H1 (cell line): ENCODE data around the gene SLC2A8. TPM values are rescaled to one million over a fixed set of nuclear protein-coding genes. Genes with fewer than 3 reads are reported as not detected.

Source experiments
- CTCF ChIA-PET: fragments of 300-600 bp; sonication (Branson Sonifier 250); formaldehyde crosslinking; loops from one replicate; lab custom pipeline; 2021; ENCODE audit not compliant: partially characterized antibody; lab: Charles Lee
- POLR2A ChIA-PET: fragments of 300-600 bp; sonication (Branson Sonifier 250); formaldehyde crosslinking; loops from one replicate; lab custom pipeline; 2021; ENCODE audit warnings: inconsistent platforms; ENCODE audit not compliant: partially characterized antibody; lab: Charles Lee
- DNase-seq, 2 experiments: peaks; one replicate each; pipeline versions ENCODE4 v3.0.0 to v3.0.0-alpha.2; 2010 to 2022; ENCODE audit warnings: low spot score in 2 of 2, low read depth in 1 of 2, mixed read lengths in 1 of 2
- FAIRE-seq: peaks from 2 replicates; lab custom pipeline; 2011; peaks lifted over from hg19 to GRCh38; lab: Jason Lieb, UNC
- H2AFZ ChIP-seq: 2 replicates; pipeline ENCODE4 v1.8.1; 2012; ENCODE audit warnings: low read length, inconsistent platforms
- H2AK5ac ChIP-seq: 2 replicates; pipeline ENCODE4 v1.6.1; 2013; ENCODE audit warnings: low read depth, low read length
- H2BK120ac ChIP-seq: replicated peaks from 2 replicates; pipeline ENCODE3; 2013; ENCODE audit warnings: low read depth, low read length, inconsistent platforms
- H2BK12ac ChIP-seq: 2 replicates; pipeline ENCODE4 v1.6.1; 2013; ENCODE audit warnings: low read depth, low read length
- H2BK15ac ChIP-seq: 2 replicates; pipeline ENCODE4 v1.6.1; 2013; ENCODE audit warnings: low read length
- H2BK20ac ChIP-seq: 2 replicates; pipeline ENCODE4 v1.6.1; 2013; ENCODE audit warnings: low read length
- H2BK5ac ChIP-seq: 2 replicates; pipeline ENCODE4 v1.6.1; 2013; ENCODE audit warnings: low read depth, low read length
- H3K14ac ChIP-seq: 2 replicates; pipeline ENCODE4 v1.6.1; 2013; ENCODE audit warnings: inconsistent platforms; ENCODE audit not compliant: insufficient read length
- H3K18ac ChIP-seq: 2 replicates; pipeline ENCODE4 v1.6.1; 2013; ENCODE audit warnings: low read length; ENCODE audit errors: extremely low read depth
- H3K23ac ChIP-seq: 2 replicates; pipeline ENCODE4 v1.6.1; 2013; ENCODE audit warnings: inconsistent platforms; ENCODE audit not compliant: insufficient read length
- H3K23me2 ChIP-seq: 2 replicates; pipeline ENCODE4 v1.6.1; 2013; ENCODE audit warnings: low read depth, low read length
- H3K27ac ChIP-seq: 2 replicates; pipeline ENCODE4 v1.6.1; 2011; ENCODE audit warnings: low read depth, low read length, inconsistent platforms
- H3K27me3 ChIP-seq, 4 experiments: replicated peaks in 1 of 4; 1 replicate in 1 of 4; 2 replicates in 3 of 4; pipeline versions ENCODE4 v1.6.1 to v1.8.1; 2011 to 2013; ENCODE audit warnings: low read length in 3 of 4, mild to moderate bottlenecking in 3 of 4, inconsistent platforms in 2 of 4, mixed read lengths in 2 of 4, moderate library complexity in 1 of 4; ENCODE audit not compliant: control insufficient read depth in 3 of 4, insufficient read depth in 3 of 4; ENCODE audit errors: extremely low read depth in 1 of 4
- H3K36me3 ChIP-seq, 4 experiments: 2 replicates each; pipeline versions ENCODE4 v1.6.1 to v1.8.1; 2011 to 2013; ENCODE audit warnings: mild to moderate bottlenecking in 4 of 4, low read length in 3 of 4, moderate library complexity in 2 of 4, control low read depth in 1 of 4, inconsistent platforms in 1 of 4; ENCODE audit not compliant: insufficient read depth in 4 of 4, control insufficient read depth in 2 of 4
- H3K4ac ChIP-seq: replicated peaks from 2 replicates; pipeline ENCODE3; 2013; ENCODE audit warnings: low read length, low read depth, mixed read lengths, inconsistent platforms; ENCODE audit not compliant: insufficient read length
- H3K4me1 ChIP-seq, 4 experiments: replicated peaks in 1 of 4; 1 replicate in 1 of 4; 2 replicates in 3 of 4; pipeline versions ENCODE4 v1.6.1 to v1.8.1; 2011 to 2013; ENCODE audit warnings: low read length in 3 of 4, inconsistent platforms in 2 of 4, mixed read lengths in 1 of 4; ENCODE audit not compliant: insufficient read depth in 4 of 4, control insufficient read depth in 3 of 4
- H3K4me2 ChIP-seq, 2 experiments: 2 replicates each; pipeline versions ENCODE4 v1.6.1 to v1.8.1; 2011 to 2013; ENCODE audit warnings: low read depth in 2 of 2, low read length in 2 of 2, control low read depth in 1 of 2, inconsistent platforms in 1 of 2, mild to moderate bottlenecking in 1 of 2; ENCODE audit not compliant: insufficient read depth in 1 of 2
- H3K4me3 ChIP-seq, 4 experiments: fragments of 200-600, 300-600 bp in 1 of 4; sonication (generic), shearing (Covaris generic), sonication (Bioruptor Twin) in 1 of 4; 2 replicates each; pipeline versions ENCODE4 v1.5.1 to v1.8.1; 2011 to 2016; ENCODE audit warnings: low read length in 4 of 4, low read depth in 3 of 4, control low read depth in 2 of 4, inconsistent platforms in 2 of 4, mild to moderate bottlenecking in 2 of 4, mixed read lengths in 1 of 4, moderate library complexity in 1 of 4; ENCODE audit not compliant: insufficient read depth in 2 of 4; ENCODE audit errors: extremely low read depth in 1 of 4
- H3K56ac ChIP-seq: replicated peaks from 2 replicates; pipeline ENCODE3; 2013; ENCODE audit warnings: low read depth, mild to moderate bottlenecking, mixed read lengths, low read length, inconsistent platforms; ENCODE audit not compliant: insufficient read length
- H3K79me1 ChIP-seq: 2 replicates; pipeline ENCODE4 v1.6.1; 2013; ENCODE audit warnings: low read depth, low read length, control low read depth
- H3K79me2 ChIP-seq, 2 experiments: 2 replicates each; pipeline versions ENCODE4 v1.6.1 to v1.8.1; 2012 to 2013; ENCODE audit warnings: low read length in 2 of 2, mild to moderate bottlenecking in 2 of 2, inconsistent platforms in 1 of 2; ENCODE audit not compliant: insufficient read depth in 2 of 2, control insufficient read depth in 1 of 2
- H3K9ac ChIP-seq, 4 experiments: replicated peaks in 1 of 4; 1 replicate in 1 of 4; 2 replicates in 3 of 4; pipeline versions ENCODE4 v1.6.1 to v1.8.1; 2011 to 2013; ENCODE audit warnings: low read depth in 3 of 4, low read length in 3 of 4, control low read depth in 2 of 4, mild to moderate bottlenecking in 2 of 4, moderate library complexity in 2 of 4, inconsistent platforms in 1 of 4; ENCODE audit errors: extremely low read depth in 1 of 4
- H3K9me3 ChIP-seq, 2 experiments: 2 replicates each; pipeline versions ENCODE4 v1.6.1 to v1.8.1; 2012 to 2013; ENCODE audit warnings: mild to moderate bottlenecking in 2 of 2, moderate library complexity in 2 of 2, control low read depth in 1 of 2, inconsistent platforms in 1 of 2, low read depth in 1 of 2, low read length in 1 of 2, mixed read lengths in 1 of 2; ENCODE audit not compliant: insufficient read depth in 2 of 2
- H4K20me1 ChIP-seq, 2 experiments: replicated peaks in 1 of 2; 2 replicates each; pipeline versions ENCODE3 to v1.8.1; 2011 to 2013; ENCODE audit warnings: inconsistent platforms in 2 of 2, low read length in 2 of 2, mild to moderate bottlenecking in 1 of 2; ENCODE audit not compliant: insufficient read depth in 2 of 2, control insufficient read depth in 1 of 2
- H4K5ac ChIP-seq: 2 replicates; pipeline ENCODE4 v1.6.1; 2013; ENCODE audit warnings: low read length, low read depth, mixed read lengths, inconsistent platforms; ENCODE audit not compliant: insufficient read length
- H4K8ac ChIP-seq: 2 replicates; pipeline ENCODE4 v1.8.0; 2013; ENCODE audit warnings: mild to moderate bottlenecking, moderate library complexity, low read length, inconsistent platforms; ENCODE audit not compliant: insufficient read depth; ENCODE audit errors: extremely low read depth
- H4K91ac ChIP-seq: replicated peaks from 2 replicates; pipeline ENCODE3; 2013; ENCODE audit warnings: low read length, mixed read lengths, inconsistent platforms; ENCODE audit not compliant: insufficient read length
- CHD1 ChIP-seq: IDR thresholded peaks from 2 replicates; pipeline ENCODE4 v1.6.1; 2012; ENCODE audit warnings: low read depth, low read length, improper control_type of control experiment
- CHD2 ChIP-seq: IDR thresholded peaks from 2 replicates; pipeline ENCODE4 v1.6.1; 2012; ENCODE audit warnings: low read length, improper control_type of control experiment
- CTBP2 ChIP-seq: IDR thresholded peaks from 2 replicates; pipeline ENCODE4 v1.7.0; 2011; ENCODE audit warnings: borderline replicate concordance, mild to moderate bottlenecking, moderate library complexity, mixed read lengths, low read length; ENCODE audit not compliant: insufficient read depth, insufficient read length
- E2F6 ChIP-seq: IDR thresholded peaks from 2 replicates; pipeline ENCODE4 v1.6.1; 2012; ENCODE audit warnings: inconsistent platforms
- EGR1 ChIP-seq: IDR thresholded peaks from 2 replicates; pipeline ENCODE4 v1.6.1; 2011; ENCODE audit warnings: low read depth, low read length, borderline replicate concordance
- GABPA ChIP-seq: IDR thresholded peaks from 2 replicates; pipeline ENCODE4 v1.6.1; 2011; ENCODE audit warnings: mild to moderate bottlenecking, low read length, moderate library complexity, borderline replicate concordance; ENCODE audit not compliant: insufficient read depth
- RBBP5 ChIP-seq: IDR thresholded peaks from 2 replicates; pipeline ENCODE4 v1.7.1; 2012; ENCODE audit warnings: low read depth, mild to moderate bottlenecking, inconsistent platforms, low read length, moderate library complexity, borderline replicate concordance
- RFX5 ChIP-seq: IDR thresholded peaks from 2 replicates; pipeline ENCODE4 v1.6.1; 2011; ENCODE audit warnings: low read depth, low read length, improper control_type of control experiment, borderline replicate concordance
- RNF2 ChIP-seq: fragments of 200-900, 300-1000 bp; sonication (generic); IDR thresholded peaks from 2 replicates; pipeline ENCODE4 v1.7.1; 2016; ENCODE audit warnings: borderline replicate concordance, low read depth, mild to moderate bottlenecking, antibody characterized with exemption, low read length; ENCODE audit not compliant: poor library complexity, severe bottlenecking; ENCODE audit errors: missing control alignments
- SIRT6 ChIP-seq: IDR thresholded peaks from one replicate; pipeline ENCODE4 v1.7.1; 2012; ENCODE audit warnings: low read length, inconsistent platforms
- SRF ChIP-seq: IDR thresholded peaks from 2 replicates; pipeline ENCODE4 v1.6.1; 2011; ENCODE audit warnings: mild to moderate bottlenecking, low read depth, low read length, moderate library complexity
- TAF1 ChIP-seq: IDR thresholded peaks from 2 replicates; pipeline ENCODE4 v1.6.1; 2011; ENCODE audit warnings: mild to moderate bottlenecking, low read depth, low read length
- WGBS, 2 experiments: shearing (Covaris generic) in 1 of 2; methylation state at CpG; one replicate each; pipeline versions ENCODE4 v1.1.6 to v1.1.7; 2013 to 2015; ENCODE audit warnings: low lambda C conversion rate in 2 of 2, mixed read lengths in 2 of 2, inconsistent platforms in 1 of 2, low coverage in 1 of 2, missing lambda C conversion rate in 1 of 2; ENCODE audit not compliant: insufficient replicate concordance in 2 of 2, insufficient coverage in 1 of 2, insufficient read length in 1 of 2; ENCODE audit errors: extremely low coverage in 1 of 2, missing lambda C conversion rate in 1 of 2; 5-methylcytosine and 5-hydroxymethylcytosine counted together
- polyA plus RNA-seq, 7 experiments: library from polyadenylated mRNA; depleted of rRNA in 3 of 7; stranded (reverse) in 5 of 7; unstranded in 2 of 7; fragments of >200 nt in 5 of 7; fragments of 200-250 nt in 2 of 7; gene quantifications; 1 replicate in 5 of 7; 2 replicates in 1 of 7; 4 replicates in 1 of 7; pipeline versions ENCODE4 v1.2.1 to v1.2.3, GENCODE V29; 2011 to 2013; ENCODE audit warnings: missing spikeins in 2 of 7, mixed read lengths in 2 of 7
- total RNA-seq: library from RNA; stranded (reverse); fragmentation: NEBNext Ultra II Directional; extraction: Animal tissue kit (Norgen Biotek cat#: 25700); gene quantifications from 2 replicates; pipeline ENCODE4 v1.2.1, GENCODE V29; 2021

SLC2A8 gene
- total and polyA plus RNA-seq, 2 of the 8 experiments (the other 6 are each of a cell fraction or from before 2014, with no cell fraction given) = 24.6 to 36.4 TPM

GRCh38 chr9:127457191-127457878 is 60.4 kb downstream of the SLC2A8 start:
- ChIA-PET CTCF (no interaction called here), POLR2A (interaction anchor here (9.0 kb wide), 1 partner anchor 17 kb away, joined by 125 read pairs; no protein-coding TSS in a partner anchor)
- H2BK5ac ChIP-seq = no peak overlapping the region
- H3K27ac ChIP-seq = no peak overlapping the region
- no peak overlapping the region for H3K18ac ChIP-seq
- no peak overlapping the region for H3K9ac ChIP-seq
- FAIRE-seq (no peak), DNase-seq (no peak)
- no peak overlapping the region for H3K14ac ChIP-seq
- H3K4me1 ChIP-seq = peaks cover 0 to 5% (median under 1%) of the 10 kb centered on the region in 4 experiments; a peak in 3 of 7 replicates
- no peak overlapping the region for H4K5ac ChIP-seq
- H2BK15ac ChIP-seq = no peak overlapping the region
- H2BK120ac ChIP-seq = no peak overlapping the region
- WGBS, 2 experiments = 86% methylated on average over 17 of the region's 17 CpGs; no CpG with 5 or more reads in 1 of the 2 experiments
- H3K27me3 ChIP-seq = no peaks in the 10 kb centered on the region
- H3K36me3 ChIP-seq = peaks cover 7 to 33% (median 14%) of the 10 kb centered on the region in 4 experiments; a peak in 7 of 8 replicates
- H2AK5ac ChIP-seq = no peak overlapping the region
- no peaks in the 10 kb centered on the region; the same call in 1 of the 2 replicates for H3K79me1 ChIP-seq
- H2AFZ ChIP-seq = no peak overlapping the region
- H4K8ac ChIP-seq = no peak overlapping the region
- no peak overlapping the region for H3K56ac ChIP-seq
- no peak overlapping the region for H3K23ac ChIP-seq
- H3K4ac ChIP-seq = no peak overlapping the region
- H3K4me2 ChIP-seq = no peak overlapping the region
- peaks cover 0 to 2% of the 10 kb centered on the region in 2 experiments for H4K20me1 ChIP-seq
- no peaks in the 10 kb centered on the region for H3K9me3 ChIP-seq
- peaks cover 0 to 5% of the 10 kb centered on the region in 2 experiments; a peak in 2 of 4 replicates for H3K79me2 ChIP-seq
- 0 out of 2 replicates have a peak, but pooled peaks cover 1% of the 10 kb centered on the region for H3K23me2 ChIP-seq
- H2BK12ac ChIP-seq = no peak overlapping the region
- no peak overlapping the region for H3K4me3 ChIP-seq
- H2BK20ac ChIP-seq = no peak overlapping the region
- no peak overlapping the region for H4K91ac ChIP-seq
- TF ChIP-seq SIRT6 = no peak
- TF ChIP-seq RBBP5 = no peak
- no peak for TF ChIP-seq CHD2
- no peak for TF ChIP-seq TAF1
- TF ChIP-seq EGR1 = no peak
- TF ChIP-seq CHD1 = no peak
- TF ChIP-seq SRF = no peak
- TF ChIP-seq CTBP2 = no peak
- TF ChIP-seq E2F6 = no peak
- TF ChIP-seq RNF2 = no peak
- TF ChIP-seq RFX5 = no peak
- TF ChIP-seq GABPA = no peak
